HT-29 (cell line): ENCODE measurements around the gene CACNB1. TPM values are rescaled to one million over a fixed set of nuclear protein-coding genes. Genes with fewer than 3 reads are reported as not detected.

Experiments used
- DNase-seq: peaks from one replicate; pipeline ENCODE4 v3.0.0-alpha.2; 2015; ENCODE audit warnings: low spot score
- total RNA-seq: library from RNA; depleted of rRNA; stranded (reverse); fragments of >200 nt; shearing (Covaris generic); gene quantifications from 2 replicates; pipeline ENCODE4 v1.2.3, GENCODE V29; 2014

CACNB1 gene
- total RNA-seq, 1 experiment from 2014 or later: 6.5 TPM

DNA sequence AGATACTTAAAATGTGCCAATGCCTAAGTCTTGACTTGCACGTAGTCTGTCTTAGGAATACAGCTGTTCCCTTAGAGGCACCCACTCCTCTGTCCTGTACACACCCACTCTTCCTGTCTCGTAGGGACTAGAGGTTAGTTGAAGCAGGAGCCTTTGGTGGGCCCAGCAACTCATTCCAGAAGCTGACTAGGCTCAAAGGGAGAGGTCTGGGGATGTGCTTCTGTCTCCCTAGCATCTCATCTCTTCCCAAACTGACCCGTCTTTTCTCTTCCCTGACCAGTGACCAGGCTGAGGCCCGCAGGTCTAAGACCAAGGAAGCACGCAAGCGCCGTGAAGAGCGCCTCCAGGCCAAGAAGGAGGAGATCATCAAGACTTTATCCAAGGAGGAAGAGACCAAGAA is 6.8 kb upstream of the CACNB1 start:
- no peak for DNase-seq

DNA sequence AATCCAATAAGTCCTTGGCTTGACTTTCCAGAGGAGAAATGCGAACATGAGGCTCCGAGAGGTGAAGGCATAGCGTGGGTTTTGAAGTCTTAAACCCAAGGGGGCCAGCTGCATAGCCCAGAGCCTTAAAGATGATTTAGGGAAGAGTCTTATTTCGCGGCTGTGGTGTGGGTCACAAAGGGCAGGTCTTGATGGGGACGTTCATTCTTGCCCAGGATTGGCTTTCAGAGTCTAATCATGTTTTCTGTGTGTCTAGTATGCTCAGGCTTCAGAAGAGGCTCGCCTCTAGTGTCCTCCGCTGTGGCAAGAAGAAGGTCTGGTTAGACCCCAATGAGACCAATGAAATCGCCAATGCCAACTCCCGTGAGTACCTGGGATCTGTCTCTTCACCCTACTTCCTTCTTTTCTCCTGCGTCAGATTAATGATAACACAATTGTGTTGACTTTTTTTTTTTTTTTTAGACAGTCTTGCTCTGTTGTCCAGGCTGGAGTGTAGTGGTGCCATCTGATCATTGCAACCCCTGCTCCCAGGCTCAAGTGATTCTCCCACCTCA is 3.6 kb upstream of the CACNB1 start:
- peak; percentile 12 for DNase-seq

DNA sequence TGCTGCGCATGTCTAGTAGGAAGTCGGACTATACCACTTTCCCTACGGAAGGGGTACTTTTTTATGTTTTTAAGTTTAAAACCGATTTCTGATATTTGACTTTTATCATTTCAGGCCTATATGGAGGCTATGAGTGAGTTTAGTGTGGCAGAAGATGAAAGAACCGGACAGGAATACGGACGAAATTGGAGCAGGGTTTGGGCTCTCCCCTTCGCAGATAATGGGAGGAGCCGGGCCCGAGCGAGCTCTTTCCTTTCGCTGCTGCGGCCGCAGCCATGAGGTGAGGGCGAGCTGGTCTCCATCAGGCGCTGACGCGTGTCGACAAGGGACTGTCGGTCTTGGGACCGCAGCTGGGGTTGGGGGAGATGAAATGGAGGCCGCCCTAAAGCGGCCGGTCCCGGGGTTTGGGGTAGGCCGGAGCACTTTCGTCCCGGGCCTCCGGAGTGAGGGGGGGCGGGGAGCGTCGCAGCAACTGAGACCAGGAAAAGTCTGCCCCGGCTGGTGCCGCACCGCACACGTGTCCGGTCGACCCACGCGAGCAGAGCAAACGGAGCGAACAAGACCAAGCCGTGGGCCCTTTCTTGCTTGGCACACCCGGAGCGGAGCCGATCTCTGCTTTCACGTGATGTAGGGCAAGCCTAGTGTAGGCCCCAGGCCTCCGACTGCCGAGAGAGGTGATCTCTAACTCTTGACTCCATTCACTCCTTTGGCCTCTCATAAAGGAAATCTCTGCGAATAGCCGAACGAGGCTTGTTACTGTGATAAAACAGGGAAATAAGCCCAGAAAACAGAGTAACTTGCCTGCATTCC is 2.8 kb upstream of the CACNB1 start, which contains the start of gene RPL19:
Gene RPL19, plus strand, starts transcription at position 214 of the 810 bp plus-strand sequence. Its CDS starts 62 bp downstream, at position 276.
- peak; percentile 37 for DNase-seq

DNA sequence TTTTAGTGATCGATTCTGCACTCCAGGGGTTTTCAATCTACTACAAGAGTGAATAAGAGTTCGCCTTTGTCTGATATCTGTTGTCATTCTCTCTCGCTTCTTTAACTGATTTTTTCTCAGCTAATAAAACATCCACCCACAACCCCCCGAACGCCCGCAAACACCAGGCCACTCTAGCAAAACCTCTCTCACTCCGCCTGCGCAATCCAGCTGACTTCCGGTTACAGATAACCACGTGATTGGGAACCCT is 2.3 kb upstream of the CACNB1 start:
- DNase-seq: peak; percentile 94

DNA sequence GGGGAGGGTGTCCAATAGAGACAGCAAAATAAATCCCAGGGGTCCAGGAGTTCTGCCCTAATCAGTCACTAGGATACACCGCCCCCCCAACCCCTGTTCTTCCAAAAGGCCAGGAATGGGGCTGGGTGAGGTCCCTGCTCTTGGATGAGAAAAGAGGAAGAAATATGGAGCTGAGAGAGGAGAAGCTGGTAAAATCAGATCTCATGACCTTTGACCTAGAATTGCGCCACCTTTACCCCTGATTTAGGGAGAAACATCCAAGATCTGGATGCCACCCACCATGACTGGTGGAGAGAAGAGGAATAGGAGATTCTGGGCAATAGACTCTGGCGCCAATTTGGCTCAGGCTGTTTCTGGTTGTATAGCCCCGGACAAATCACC is 707 bp upstream of the CACNB1 start:
- DNase-seq: no peak

DNA sequence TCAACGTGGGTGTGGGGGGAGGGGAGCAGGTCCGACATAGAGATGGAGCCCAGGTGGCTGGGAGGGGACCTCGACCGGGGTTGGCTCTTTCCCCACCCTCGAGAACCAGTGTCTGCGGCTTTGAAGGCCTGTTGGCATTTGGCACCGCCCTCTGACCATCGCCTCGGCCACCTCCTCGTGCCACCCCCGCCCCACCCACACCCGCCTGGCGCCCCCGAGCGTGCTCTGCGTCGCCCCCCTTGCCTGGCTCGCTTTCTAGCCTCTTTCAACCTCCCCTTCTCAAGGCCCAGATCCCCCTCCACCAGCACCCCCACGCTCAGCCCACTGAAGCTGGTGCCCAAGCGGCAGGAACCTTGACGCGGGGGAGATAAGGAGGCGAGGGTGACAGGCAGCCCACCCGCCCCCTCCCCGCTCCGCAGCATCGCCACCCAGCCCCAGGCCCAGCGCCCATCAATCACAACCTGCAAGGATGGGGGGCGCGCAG is 619 bp downstream of the CACNB1 start:
- peak; percentile 27 for DNase-seq

DNA sequence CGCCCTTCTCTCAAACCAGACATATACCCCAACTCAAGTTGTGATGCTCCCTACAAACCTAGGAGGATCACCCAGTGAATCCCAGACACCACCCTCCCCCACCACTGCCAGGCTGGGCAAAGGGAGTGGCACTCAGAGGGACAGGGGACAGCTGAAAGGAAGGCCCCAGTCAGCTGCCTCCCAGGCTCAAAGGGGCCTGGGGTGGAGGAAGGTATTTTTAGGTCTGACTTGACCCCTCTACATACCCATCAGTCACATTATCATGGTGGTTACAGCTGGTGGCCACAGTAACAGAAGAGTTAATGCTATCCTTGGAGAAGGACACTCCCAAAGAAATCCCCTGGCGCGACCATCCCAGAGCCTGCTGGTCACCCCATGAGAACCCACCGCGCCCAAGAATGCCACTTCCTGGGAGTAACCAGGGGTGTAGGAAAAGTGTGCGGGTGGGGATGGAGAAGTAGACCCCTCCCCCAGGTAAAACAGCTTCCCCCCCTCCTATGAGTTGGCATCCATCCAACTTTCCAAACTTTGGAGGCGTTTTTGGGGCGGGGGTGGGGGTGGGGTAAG is 1.1 kb downstream of the CACNB1 start:
- DNase-seq: no peak

DNA sequence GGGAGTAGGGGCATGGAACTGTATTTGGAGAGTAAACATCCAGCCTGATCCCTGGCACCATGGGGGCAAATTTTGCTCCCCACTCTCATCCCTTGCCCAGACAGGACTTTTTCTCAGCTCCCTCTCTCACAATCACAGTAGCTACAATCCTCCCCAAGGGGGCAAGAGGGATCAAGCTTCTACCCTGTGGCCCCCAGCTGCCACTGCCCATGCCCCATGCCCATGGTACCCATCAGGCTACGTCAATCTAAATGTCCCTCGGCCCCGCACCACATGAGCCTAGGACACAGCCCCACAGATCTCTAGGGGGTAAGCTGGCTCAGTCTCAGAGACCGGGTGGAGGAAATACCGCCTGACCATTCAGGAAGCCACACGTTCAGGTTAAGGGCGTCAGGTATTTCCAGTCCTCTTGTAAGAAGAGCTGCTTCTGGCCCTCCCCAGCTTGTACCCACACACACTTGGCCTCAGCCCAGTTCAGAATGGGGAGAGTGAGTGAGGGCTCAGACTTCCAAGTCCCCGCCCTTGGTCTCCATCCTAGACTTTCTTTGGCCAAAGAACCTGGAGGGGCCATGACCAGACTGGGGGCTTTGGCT is 1.8 kb downstream of the CACNB1 start:
- DNase-seq: no peak

DNA sequence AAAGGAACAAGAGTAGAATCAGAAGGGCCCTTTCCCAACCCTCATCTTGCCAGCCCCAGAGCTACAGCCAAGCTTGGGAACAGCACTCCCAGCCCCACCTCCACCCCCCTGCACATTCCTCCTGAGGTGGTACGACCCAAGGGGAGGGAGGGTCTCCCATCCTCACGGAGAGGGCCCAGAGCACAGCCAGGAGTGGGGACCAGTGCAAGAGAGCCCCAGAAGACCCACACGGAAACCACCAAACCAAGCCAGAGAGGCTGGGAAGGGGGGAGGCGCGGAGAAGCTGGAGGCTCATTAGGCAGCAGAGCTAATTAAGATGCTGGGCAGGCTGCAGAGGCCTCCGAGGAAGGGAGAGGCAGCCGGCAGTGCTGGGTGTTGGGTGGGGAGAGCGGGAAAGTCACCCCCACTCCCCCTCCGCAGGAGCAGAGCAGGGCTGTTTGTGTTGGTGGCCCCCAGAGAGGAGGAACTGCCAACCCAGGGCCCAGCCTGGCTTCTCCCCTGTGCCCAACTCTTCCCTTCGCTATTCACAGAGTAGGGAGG is 2.4 kb downstream of the CACNB1 start:
- no peak for DNase-seq

DNA sequence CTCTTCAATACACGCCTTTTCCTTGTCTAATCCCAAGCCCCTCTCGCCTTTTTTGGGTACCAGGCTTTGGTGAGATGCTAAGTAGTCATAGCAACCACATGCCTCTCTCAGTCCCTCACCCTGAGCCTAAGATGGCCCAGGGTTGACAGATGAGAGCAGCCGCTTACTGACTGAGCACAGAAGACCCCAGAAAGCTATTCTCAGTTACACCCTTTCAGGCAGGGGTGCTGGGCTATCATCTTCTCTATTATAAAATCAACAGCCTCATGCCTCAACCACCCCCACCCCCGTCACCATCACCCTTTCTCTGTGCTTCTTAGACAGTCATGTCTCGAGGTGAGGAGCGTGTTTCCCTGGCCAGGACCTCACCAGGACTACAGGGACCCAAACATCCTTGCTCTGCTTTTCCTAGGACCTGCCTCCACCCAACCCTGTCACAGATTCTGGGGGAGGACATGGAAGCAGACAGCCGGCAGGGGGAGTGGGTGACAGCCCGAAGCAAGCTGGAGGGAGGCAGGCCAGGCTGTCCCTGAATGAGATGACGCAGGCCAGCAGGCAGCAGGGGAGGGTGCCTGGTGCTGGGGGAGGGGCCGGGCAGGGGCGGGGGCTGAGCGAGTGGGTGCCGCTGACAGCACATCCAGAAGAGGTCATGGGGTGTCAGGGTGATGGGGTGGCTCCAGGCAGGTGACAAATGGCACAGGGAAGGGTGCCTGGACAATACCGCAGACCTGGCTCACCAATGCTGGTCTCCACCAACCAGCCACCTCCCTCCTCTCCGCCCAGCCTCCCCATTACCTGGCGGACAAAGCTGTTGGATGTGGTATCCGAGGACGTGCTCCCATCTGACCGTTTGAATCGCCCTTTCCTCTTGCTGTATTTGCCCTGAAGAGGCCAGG is 3.1 kb downstream of the CACNB1 start:
- DNase-seq: peak; percentile 23

DNA sequence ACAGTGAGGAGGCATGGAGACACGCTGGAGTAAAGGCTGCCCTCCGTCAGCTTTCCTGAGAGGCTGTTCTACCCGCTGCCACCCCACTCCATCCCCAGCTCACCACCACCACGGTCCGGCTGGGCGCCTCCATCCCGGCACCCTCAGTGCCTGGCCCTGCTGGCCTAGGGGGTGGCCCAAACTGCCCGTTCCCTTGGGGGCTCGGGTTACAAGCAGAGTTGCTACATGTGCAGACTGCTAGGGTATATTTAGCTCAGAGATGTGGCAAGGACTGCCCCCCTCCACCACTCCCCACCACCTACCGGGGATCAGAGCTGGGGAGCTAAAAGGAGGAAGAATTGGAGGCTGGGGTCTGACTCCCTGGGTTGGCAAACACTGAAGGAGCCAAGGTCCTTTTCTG is 4.1 kb downstream of the CACNB1 start:
- no peak for DNase-seq

DNA sequence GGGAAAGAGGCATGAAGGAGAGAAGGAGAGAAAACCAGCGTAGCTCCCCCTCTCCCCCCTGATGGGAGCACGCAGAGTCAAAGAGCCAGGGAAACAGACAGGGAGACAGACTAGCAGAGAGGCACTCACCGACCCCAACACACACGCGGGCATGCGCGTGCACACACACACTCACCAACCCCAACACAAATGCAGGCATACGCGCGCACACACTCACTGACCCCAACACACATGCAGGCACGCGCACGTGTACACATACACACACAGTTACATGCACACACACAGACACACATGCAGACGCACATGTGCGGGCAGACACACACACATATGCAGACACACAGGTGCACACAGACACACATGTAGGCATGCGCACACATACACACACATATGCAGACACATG is 4.6 kb downstream of the CACNB1 start:
- no peak for DNase-seq

DNA sequence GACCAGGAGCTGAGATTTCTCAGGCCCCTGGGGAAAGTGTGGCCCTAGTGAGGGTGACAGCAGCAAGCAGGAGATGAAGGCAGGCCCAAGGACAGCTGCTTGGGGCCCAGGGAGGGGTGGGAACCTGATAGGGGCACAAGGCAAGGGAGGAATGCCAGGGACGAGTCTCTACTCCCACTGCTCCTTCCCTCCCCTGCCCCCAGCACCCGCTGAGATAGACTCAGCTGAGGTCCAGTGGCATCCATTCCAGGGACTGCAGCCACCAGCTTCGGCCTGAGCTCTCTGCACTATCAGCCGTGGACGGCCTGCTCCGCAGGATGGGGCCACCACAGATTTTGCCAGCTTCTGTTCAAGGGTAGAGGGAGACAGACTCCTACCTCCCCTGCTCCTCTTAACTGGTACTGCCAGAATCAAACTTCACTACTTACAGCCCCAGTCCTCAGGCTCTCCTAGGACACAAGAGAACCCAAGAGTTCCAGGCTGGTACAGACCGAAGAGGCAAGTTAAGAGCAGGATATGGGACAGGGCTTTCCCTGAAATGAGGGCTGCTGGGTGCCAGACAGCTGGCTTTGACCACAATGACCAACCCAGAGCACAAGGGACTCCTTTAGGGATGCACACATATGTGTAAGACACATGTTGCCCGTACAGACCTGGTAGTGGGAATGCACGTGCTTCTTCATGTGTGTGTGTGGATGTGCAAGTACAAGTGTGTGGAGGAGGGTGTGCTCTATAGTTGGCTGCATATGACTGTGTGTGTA is 5.5 kb downstream of the CACNB1 start:
- no peak for DNase-seq

DNA sequence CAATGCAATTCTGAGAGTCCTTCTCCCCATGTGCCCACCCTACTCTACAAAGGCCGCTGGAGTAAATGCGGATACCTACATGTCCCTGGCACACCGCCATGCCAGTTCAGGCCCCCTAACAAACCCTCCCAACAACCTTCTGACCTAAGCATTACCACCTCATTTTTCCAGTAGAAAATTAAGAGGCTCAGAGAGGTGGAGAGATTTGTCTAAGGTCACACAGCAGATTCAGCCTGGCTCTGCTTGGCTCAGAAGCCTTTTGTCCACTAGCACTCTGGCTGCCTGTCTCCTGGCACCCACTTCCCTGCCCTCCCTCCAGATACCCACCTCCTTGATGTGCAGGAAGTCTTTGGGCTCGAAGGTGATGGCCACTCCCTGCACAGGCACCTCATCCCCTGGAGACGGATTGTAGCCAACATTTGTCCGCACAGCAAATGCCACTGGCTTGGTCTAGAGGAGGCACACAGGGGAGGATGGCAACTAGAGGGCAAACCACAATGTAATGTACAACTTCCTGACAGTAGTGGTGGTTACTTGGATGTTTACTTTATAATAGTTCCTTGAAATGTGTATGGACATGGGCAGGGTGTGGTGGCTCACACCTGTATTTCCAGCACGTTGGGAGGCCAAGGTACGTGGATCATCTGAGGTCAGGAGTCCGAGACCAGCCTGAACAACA is 10.2 kb downstream of the CACNB1 start:
- no peak for DNase-seq

DNA sequence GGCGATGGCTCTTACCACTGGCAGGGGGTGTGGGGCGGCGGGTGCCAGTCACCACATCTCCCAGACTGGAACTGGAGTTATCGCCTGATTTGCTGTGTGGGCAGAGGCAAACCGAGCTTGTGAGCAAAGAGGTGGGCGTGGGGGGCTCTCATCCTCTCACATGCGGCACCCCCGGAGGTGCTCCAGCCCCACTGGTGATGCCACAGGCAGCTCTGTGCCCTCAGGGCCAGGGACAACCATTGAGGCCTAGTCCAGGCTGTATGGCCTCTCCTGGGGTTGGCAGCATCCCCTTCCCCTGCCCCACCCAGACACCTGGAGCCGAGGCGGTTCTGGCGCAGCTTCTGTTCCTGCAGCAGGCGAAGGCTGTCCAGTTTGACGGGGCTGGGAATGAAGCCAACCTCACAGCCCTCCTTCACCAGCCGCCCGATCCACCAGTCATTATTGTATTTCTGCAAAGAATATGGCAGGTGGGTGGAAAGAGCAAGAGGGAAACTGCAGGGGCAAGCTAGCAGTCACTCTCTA is 10.9 kb downstream of the CACNB1 start:
- DNase-seq: no peak

DNA sequence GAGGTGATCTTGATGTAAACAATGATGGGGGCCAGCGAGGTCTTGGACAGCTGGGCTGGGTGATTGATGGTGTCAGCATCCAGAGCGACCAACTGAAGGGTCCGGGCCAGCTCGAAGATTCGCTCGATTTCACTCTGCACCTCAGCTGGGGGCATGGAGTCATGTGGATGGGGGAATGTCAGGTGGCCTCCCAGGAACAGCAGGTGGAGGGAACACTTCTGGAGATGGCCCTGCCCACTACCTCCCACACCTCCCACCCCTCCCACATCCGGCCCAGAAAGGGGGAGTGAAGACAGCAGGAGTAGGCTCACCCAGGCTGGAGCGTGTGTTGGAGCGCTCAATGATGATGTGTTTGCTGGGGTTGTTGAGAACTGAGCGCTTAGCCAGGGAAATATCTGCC is 13.7 kb downstream of the CACNB1 start:
- no peak for DNase-seq

DNA sequence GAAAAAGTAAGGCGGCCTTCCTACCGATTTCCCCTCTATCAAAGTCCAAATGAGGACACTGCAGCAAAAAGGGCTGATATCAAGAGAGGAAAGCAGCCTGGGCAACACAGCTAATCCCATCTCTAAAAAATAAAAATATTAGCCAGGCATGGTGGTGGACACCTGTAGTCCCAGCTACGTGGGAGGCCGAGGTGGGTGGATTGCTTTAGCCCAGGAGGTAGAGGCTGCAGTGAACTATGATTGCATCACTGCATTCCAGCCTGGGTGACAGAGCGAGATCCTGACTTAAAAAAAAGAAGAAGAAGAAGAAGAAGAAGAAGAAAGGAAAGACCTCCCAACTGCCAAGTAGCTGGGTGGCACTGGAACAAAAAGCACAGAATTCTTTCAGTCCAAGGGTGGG is 14.4 kb downstream of the CACNB1 start:
- no peak for DNase-seq

DNA sequence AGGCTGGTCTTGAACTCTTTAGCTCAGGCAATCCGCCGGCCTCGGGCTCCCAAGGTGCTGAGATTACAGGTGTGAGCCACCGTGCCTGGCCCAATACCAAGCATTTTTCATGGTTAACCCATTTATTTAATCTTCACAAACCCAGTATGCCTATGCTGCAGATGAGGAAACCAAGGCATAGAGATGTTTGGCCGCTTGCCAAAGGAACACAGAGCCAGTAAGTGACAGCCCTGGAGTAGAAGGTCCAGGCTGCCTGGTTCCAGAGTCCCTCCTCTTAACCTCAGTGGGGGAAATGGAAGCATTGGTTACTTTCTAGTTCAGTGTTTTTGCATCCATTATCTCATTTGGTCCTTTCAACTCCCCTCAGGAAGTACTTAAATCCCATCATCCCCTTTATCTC is 16.2 kb downstream of the CACNB1 start:
- DNase-seq: no peak

DNA sequence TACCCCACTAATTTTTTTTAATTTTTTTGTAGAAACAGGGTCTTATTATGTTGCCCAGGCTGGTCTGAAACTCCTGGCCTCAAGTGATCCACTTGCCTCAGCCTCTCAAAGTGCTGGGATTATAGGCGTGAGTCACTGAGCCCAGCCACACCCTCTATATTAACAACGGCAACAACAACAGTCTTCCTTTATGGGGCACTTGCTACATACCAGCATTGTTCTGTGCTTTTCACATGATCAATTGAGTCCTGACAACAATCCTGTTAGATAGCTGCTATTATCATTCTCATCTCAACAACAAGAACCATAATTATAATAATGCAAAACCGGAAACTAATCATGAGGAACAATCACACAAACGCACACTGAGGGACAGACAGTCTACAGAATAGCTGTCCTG is 18.9 kb downstream of the CACNB1 start:
- DNase-seq: no peak

DNA sequence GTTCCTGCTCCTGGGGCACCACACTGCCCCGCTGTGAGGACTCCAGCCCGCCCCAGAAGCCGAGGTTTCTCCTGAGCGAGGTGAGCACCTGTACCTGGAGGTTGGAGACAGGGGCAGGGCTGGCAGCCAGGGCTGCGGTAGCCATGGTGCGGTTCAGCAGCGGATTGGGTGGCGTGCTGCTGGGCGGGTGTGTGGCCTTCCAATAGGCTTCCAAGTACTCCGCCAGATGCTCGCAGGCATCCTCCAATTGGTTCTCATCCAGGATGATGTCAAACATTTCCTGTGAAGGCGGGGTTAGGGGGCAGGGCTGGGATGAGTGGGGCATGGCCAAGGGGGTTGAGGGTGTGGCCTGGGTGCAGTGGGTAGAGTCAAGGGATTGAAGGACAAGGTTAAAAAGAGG is 20.2 kb downstream of the CACNB1 start:
- DNase-seq: no peak
